HepG2 (cell line): ENCODE data around the gene ARHGAP45. TPM values are rescaled to one million over a fixed set of nuclear protein-coding genes. Genes with fewer than 3 reads are reported as not detected.

ENCODE experiments used
- ATF5 ChIP-seq: sonication (generic); formaldehyde crosslinking; IDR thresholded peaks from 2 replicates; pipeline ENCODE4 v1.4.0; 2020; ENCODE audit warnings: mild to moderate bottlenecking, low read depth, missing genetic modification reagents
- GATA4 ChIP-seq: sonication (generic); IDR thresholded peaks from 2 replicates; pipeline ENCODE4 v1.6.1; 2016; ENCODE audit warnings: antibody characterized with exemption, low read depth, borderline replicate concordance
- HDAC6 ChIP-seq: fragments of 200-600 bp; sonication (generic); IDR thresholded peaks from 2 replicates; pipeline ENCODE4 v1.7.0; 2017; ENCODE audit warnings: mild to moderate bottlenecking, antibody characterized with exemption, low read length, low read depth
- KDM2A ChIP-seq: sonication (generic); formaldehyde crosslinking; IDR thresholded peaks from 2 replicates; pipeline ENCODE4 v1.4.0; 2020; ENCODE audit warnings: low read depth, missing genetic modification reagents, borderline replicate concordance
- KLF16 ChIP-seq, 2 experiments: sonication (generic) in 1 of 2; formaldehyde crosslinking in 1 of 2; IDR thresholded peaks; 2 replicates each; pipeline versions ENCODE4 v1.6.1 to v1.8.0; 2016 to 2023; ENCODE audit warnings: missing genetic modification reagents in 2 of 2, missing compliant biosample characterization in 1 of 2
- PHF21A ChIP-seq: sonication (generic); formaldehyde crosslinking; IDR thresholded peaks from 2 replicates; pipeline ENCODE4 v1.5.0; 2020; ENCODE audit warnings: mild to moderate bottlenecking, missing genetic modification reagents
- TEAD2 ChIP-seq: sonication (generic); formaldehyde crosslinking; IDR thresholded peaks from 2 replicates; pipeline ENCODE4 v1.9.0; 2021; ENCODE audit warnings: missing genetic modification reagents
- ZNF530 ChIP-seq: sonication (generic); formaldehyde crosslinking; IDR thresholded peaks from 2 replicates; pipeline ENCODE4 v1.5.0; 2020; ENCODE audit warnings: low read depth, mild to moderate bottlenecking, missing genetic modification reagents
- ZNF614 ChIP-seq: IDR thresholded peaks from 2 replicates; pipeline ENCODE4 v1.6.1; 2018; ENCODE audit warnings: missing biosample characterization, missing genetic modification reagents, inconsistent platforms, borderline replicate concordance
- polyA plus RNA-seq, 8 experiments: library from polyadenylated mRNA; depleted of rRNA in 3 of 8; stranded (reverse) in 7 of 8; unstranded in 1 of 8; fragments of >200 nt; fragmentation: Illumina TruSeq in 4 of 8; extraction: Trizol in 4 of 8; gene quantifications; 2 replicates each; pipeline versions ENCODE4 v1.2.1 to v1.2.3, GENCODE V29; 2011 to 2016; ENCODE audit warnings: low read depth in 4 of 8, missing spikeins in 1 of 8, mixed read lengths in 1 of 8; ENCODE audit not compliant: insufficient read depth in 1 of 8
- total RNA-seq, 5 experiments: library from RNA; depleted of rRNA; stranded (reverse); fragments of >200 nt; fragmentation: Illumina TruSeq; extraction: Trizol; gene quantifications; 2 replicates each; pipeline ENCODE4 v1.2.3, GENCODE V29; 2016; ENCODE audit warnings: low read depth in 1 of 5
- TF ChIP-seq, protein P1 (sequence below): sonication (generic); formaldehyde crosslinking; IDR thresholded peaks from 2 replicates; pipeline ENCODE4 v1.5.0; 2020; ENCODE audit warnings: missing genetic modification reagents, mild to moderate bottlenecking, borderline replicate concordance
- TF ChIP-seq, protein P2 (sequence below): sonication (generic); formaldehyde crosslinking; IDR thresholded peaks from 2 replicates; pipeline ENCODE4 v1.4.0; 2020; ENCODE audit warnings: mild to moderate bottlenecking, missing genetic modification reagents
- TF ChIP-seq, protein P3 (sequence below): sonication (generic); formaldehyde crosslinking; IDR thresholded peaks from 2 replicates; pipeline ENCODE4 v1.5.1; 2020; ENCODE audit warnings: mild to moderate bottlenecking, missing genetic modification reagents, borderline replicate concordance

Gene ARHGAP45
- total and polyA plus RNA-seq, 2 of the 13 experiments (the other 11 are each of a cell fraction or from before 2014, with no cell fraction given): 0.84 to 32.0 TPM

DNA sequence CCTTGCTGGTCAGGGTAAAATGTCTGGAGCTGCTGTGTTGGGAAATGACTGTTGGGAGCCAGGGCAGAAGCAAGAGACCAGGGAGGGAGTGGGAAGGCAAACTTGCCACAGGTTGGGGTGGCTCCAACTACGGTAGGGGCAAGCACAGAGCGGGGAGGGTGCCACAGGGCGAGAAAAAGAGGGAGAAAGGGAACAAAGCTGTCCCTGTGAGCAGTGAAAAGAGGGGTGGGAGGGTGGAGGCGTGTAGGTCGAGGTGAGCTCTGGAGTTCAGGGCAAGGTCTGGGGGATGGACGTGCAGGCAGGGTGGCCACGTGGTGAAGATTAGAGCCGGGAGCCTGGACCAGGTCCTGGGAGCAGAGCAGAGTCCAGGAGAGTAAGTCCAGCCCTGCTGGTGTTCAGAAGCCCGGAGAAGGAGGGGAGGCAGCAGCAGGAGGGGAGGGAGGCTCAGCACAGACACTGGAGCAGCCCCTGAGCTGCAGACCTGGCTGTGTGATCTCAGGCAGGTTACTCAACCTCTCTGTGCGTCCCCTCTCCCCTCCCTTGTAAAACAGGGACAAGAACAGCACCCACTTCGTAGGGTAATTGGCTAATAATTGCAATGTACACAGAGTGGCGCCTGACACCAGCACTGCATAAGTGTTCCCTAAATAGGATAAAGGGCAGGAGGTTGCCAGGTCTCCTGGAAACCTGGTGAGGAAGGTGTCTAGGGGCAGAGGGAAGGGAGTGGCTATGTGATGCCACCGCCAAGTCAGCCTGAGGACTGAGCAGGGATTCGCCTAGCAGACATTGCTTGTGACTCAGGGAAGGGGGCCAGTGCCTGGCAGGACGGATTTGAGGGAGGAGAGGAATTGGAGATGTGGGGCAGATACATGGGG is 31.4 kb downstream of the ARHGAP45 start (continued):
- TF ChIP-seq TEAD2 (CRISPR knock-in tag) (no peak), ZNF530 (CRISPR knock-in tag) (no peak), KDM2A (no peak), PHF21A (CRISPR knock-in tag) (0 out of 2 replicates have a peak, but pooled peaks have one; percentile 74), GATA4 (no peak), ATF5 (no peak), HDAC6 (no peak), ZNF614 (no peak), KLF16 (CRISPR knock-in tag; IDR thresholded peaks at IDR 0.05) (no peak; a peak in 1 of 4 replicates)
- TF ChIP-seq, protein P1, sequence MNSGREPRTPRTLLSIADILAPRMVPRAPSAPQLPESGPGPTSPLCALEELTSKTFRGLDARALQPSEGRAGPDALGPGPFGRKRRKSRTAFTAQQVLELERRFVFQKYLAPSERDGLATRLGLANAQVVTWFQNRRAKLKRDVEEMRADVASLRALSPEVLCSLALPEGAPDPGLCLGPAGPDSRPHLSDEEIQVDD (CRISPR knock-in tag): no peak
- TF ChIP-seq, protein P2, sequence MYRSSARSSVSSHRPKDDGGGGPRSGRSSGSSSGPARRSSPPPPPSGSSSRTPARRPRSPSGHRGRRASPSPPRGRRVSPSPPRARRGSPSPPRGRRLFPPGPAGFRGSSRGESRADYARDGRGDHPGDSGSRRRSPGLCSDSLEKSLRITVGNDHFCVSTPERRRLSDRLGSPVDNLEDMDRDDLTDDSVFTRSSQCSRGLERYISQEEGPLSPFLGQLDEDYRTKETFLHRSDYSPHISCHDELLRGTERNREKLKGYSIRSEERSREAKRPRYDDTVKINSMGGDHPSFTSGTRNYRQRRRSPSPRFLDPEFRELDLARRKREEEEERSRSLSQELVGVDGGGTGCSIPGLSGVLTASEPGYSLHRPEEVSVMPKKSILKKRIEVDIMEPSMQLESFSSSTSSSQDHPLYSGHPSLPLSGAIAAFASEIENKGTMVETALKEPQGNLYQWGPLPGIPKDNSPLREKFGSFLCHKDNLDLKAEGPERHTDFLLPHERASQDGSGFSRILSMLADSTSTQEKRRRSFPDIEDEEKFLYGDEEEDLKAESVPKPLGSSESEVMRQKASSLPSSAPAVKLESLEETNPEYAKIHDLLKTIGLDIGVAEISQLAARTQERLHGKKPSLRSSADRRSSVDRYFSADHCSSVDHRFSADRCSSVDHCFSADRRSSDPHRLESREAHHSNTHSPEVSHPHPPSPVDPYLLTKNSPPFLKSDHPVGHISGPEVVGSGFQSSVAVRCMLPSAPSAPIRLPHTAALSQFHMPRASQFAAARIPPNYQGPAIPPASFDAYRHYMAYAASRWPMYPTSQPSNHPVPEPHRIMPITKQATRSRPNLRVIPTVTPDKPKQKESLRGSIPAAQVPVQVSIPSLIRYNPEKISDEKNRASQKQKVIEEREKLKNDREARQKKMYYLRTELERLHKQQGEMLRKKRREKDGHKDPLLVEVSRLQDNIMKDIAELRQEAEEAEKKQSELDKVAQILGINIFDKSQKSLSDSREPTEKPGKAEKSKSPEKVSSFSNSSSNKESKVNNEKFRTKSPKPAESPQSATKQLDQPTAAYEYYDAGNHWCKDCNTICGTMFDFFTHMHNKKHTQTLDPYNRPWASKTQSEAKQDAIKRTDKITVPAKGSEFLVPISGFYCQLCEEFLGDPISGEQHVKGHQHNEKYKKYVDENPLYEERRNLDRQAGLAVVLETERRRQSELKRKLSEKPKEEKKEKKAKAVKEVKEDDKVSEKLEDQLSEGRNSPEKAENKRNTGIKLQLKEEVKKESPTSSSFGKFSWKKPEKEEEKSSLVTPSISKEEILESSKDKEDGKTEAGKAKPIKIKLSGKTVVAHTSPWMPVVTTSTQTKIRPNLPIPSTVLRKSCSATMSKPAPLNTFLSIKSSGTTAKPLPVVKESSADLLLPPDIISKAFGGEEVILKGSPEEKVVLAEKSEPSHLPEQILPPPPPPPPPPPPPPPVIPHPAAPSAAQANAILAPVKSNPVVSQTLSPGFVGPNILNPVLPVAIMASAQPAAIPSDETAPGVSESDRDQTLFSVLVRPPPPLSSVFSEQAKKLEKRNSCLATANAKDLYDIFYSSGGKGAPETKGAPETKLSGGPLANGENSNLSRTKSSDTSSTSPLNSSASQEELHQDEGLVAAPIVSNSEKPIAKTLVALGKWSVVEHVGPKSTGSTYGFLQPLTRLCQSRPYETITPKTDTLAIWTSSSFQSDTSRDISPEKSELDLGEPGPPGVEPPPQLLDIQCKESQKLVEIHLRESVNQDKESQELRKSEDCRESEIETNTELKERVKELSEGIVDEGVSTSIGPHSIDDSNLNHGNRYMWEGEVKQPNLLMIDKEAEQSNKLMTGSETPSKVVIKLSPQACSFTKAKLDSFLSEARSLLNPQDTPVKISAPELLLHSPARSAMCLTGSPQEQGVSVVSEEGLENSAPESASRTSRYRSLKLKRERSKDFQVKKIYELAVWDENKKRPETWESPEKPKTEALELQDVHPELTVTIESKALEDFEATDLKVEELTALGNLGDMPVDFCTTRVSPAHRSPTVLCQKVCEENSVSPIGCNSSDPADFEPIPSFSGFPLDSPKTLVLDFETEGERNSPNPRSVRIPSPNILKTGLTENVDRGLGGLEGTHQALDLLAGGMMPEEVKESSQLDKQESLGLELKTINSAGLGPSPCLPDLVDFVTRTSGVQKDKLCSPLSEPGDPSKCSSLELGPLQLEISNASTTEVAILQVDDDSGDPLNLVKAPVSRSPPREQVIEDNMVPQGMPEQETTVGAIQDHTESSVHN (CRISPR knock-in tag): no peak
- TF ChIP-seq, protein P3, sequence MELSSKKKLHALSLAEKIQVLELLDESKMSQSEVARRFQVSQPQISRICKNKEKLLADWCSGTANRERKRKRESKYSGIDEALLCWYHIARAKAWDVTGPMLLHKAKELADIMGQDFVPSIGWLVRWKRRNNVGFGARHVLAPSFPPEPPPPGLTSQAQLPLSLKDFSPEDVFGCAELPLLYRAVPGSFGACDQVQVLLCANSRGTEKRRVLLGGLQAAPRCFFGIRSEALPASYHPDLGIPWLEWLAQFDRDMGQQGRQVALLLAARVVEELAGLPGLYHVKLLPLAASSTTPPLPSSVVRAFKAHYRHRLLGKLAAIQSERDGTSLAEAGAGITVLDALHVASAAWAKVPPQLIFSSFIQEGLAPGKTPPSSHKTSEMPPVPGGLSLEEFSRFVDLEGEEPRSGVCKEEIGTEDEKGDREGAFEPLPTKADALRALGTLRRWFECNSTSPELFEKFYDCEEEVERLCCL (CRISPR knock-in tag): no peak
